Fibroblast of lung (primary cell): Measurements from ENCODE around the gene RDH5.

Experiments
- CTCF ChIP-seq, 2 donors: IDR thresholded peaks in 1 of 2; conservative IDR thresholded peaks in 1 of 2; 1 replicate in 1 of 2; 2 replicates in 1 of 2; pipeline ENCODE4 v1.5.1; 2011 to 2012; ENCODE audit warnings: low read length in 2 of 2, control low read depth in 1 of 2, inconsistent platforms in 1 of 2, low read depth in 1 of 2, mild to moderate bottlenecking in 1 of 2
- EZH2 ChIP-seq: IDR thresholded peaks from 2 replicates; pipeline ENCODE4 v1.5.1; 2012; ENCODE audit warnings: low read length, control low read depth, mild to moderate bottlenecking; ENCODE audit errors: missing control alignments

GRCh38 chr12:55741931-55742680 lies 21.9 kb downstream of the RDH5 start:
- TF ChIP-seq CTCF (conservative IDR thresholded peaks at IDR 0.05 in 1 of 2, IDR thresholded peaks at IDR 0.05 in 1 of 2; ENCODE audit: low read depth in 1 of 2, low read length in 2 of 2), result no peak
- no peak for TF ChIP-seq EZH2
